ENCODE results near the gene TAAR2.
"Not testable (repeated sequence)": the region's sequence is repeated elsewhere in the genome, so short reads cannot be mapped to it uniquely, and the experiment has no call there.

TAAR2 gene

GRCh38 chr6:132633362-132633761, 9.3 kb upstream of the TAAR2 start:
- no peak overlapping the region for H3K27ac ChIP-seq
- DNase-seq (ENCODE audit: low read depth, low spot score), result no peak
- TF ChIP-seq EZH2 (IDR thresholded peaks at IDR 0.05), result no peak
- TF ChIP-seq FOXP2 (optimal IDR thresholded peaks at IDR 0.05; ENCODE audit: control extremely low read depth, extremely low read length, insufficient read depth), result no peak
- no peak for TF ChIP-seq POLR2AphosphoS5 (IDR thresholded peaks at IDR 0.05; ENCODE audit: borderline replicate concordance, low read depth, low read length)
- H3K36me3 ChIP-seq (ENCODE audit: insufficient read depth, low read length), result no peaks in the 10 kb centered on the region
- no peak overlapping the region for H3K4me3 ChIP-seq
- no peaks in the 10 kb centered on the region for H3K9me3 ChIP-seq (ENCODE audit: low read depth, low read length)
- no peak overlapping the region for H3K9ac ChIP-seq (ENCODE audit: insufficient read length)

- H3K9me3 ChIP-seq (ENCODE audit: low read depth, low read length), result no peaks in the 10 kb centered on the region
- no peak overlapping the region for H3K4me3 ChIP-seq
- DNase-seq (ENCODE audit: low read depth, low spot score), result no peak
- H3K27ac ChIP-seq, result no peak overlapping the region
- TF ChIP-seq FOXP2 (optimal IDR thresholded peaks at IDR 0.05; ENCODE audit: control extremely low read depth, extremely low read length, insufficient read depth) (no peak), EZH2 (IDR thresholded peaks at IDR 0.05) (no peak), POLR2AphosphoS5 (IDR thresholded peaks at IDR 0.05; ENCODE audit: borderline replicate concordance, low read depth, low read length) (no peak)
- H3K9ac ChIP-seq (ENCODE audit: insufficient read length), result no peak overlapping the region
- H3K36me3 ChIP-seq (ENCODE audit: insufficient read depth, low read length), result no peaks in the 10 kb centered on the region
Observed at GRCh38 chr6:132623106-132623845, 799 bp downstream of the TAAR2 start.

- H3K9ac ChIP-seq (ENCODE audit: insufficient read length), result no peak overlapping the region
- H3K4me3 ChIP-seq, result no peak overlapping the region
- H3K36me3 ChIP-seq (ENCODE audit: insufficient read depth, low read length), result no peaks in the 10 kb centered on the region
- no peak for DNase-seq (ENCODE audit: low read depth, low spot score)
- H3K9me3 ChIP-seq (ENCODE audit: low read depth, low read length), result no peaks in the 10 kb centered on the region
- TF ChIP-seq FOXP2 (optimal IDR thresholded peaks at IDR 0.05; ENCODE audit: control extremely low read depth, extremely low read length, insufficient read depth) (no peak), POLR2AphosphoS5 (IDR thresholded peaks at IDR 0.05; ENCODE audit: borderline replicate concordance, low read depth, low read length) (no peak), EZH2 (IDR thresholded peaks at IDR 0.05) (no peak)
- H3K27ac ChIP-seq, result no peak overlapping the region
Observed at GRCh38 chr6:132616677-132617076, 7.4 kb downstream of the TAAR2 start.

GRCh38 chr6:132614554-132614953, 9.5 kb downstream of the TAAR2 start:
- Histone ChIP-seq H3K27ac (no peak overlapping the region), H3K9me3 (ENCODE audit: low read depth, low read length) (no peaks in the 10 kb centered on the region), H3K36me3 (ENCODE audit: insufficient read depth, low read length) (no peaks in the 10 kb centered on the region), H3K4me3 (no peak overlapping the region), H3K9ac (ENCODE audit: insufficient read length) (no peak overlapping the region)
- TF ChIP-seq POLR2AphosphoS5 (IDR thresholded peaks at IDR 0.05; ENCODE audit: borderline replicate concordance, low read depth, low read length) (no peak), EZH2 (IDR thresholded peaks at IDR 0.05) (no peak), FOXP2 (optimal IDR thresholded peaks at IDR 0.05; ENCODE audit: control extremely low read depth, extremely low read length, insufficient read depth) (no peak)
- no peak for DNase-seq (ENCODE audit: low read depth, low spot score)

- DNase-seq (ENCODE audit: low read depth, low spot score), result no peak
Observed at GRCh38 chr6:132612449-132613108, 11.5 kb downstream of the TAAR2 start.

GRCh38 chr6:132611616-132612015, 12.5 kb downstream of the TAAR2 start:
- TF ChIP-seq FOXP2 (optimal IDR thresholded peaks at IDR 0.05; ENCODE audit: control extremely low read depth, extremely low read length, insufficient read depth) (no peak), EZH2 (IDR thresholded peaks at IDR 0.05) (no peak), POLR2AphosphoS5 (IDR thresholded peaks at IDR 0.05; ENCODE audit: borderline replicate concordance, low read depth, low read length) (no peak)
- Histone ChIP-seq H3K4me3 (no peak overlapping the region), H3K27ac (no peak overlapping the region), H3K9me3 (ENCODE audit: low read depth, low read length) (no peaks in the 10 kb centered on the region), H3K9ac (ENCODE audit: insufficient read length) (no peak overlapping the region), H3K36me3 (ENCODE audit: insufficient read depth, low read length) (no peaks in the 10 kb centered on the region)
- no peak for DNase-seq (ENCODE audit: low read depth, low spot score)

More at GRCh38 chr6:132612449-132613108, 11.5 kb downstream of the TAAR2 start:
- TF ChIP-seq EZH2 (IDR thresholded peaks at IDR 0.05), result no peak
- no peak for TF ChIP-seq FOXP2 (optimal IDR thresholded peaks at IDR 0.05; ENCODE audit: control extremely low read depth, extremely low read length, insufficient read depth)
- TF ChIP-seq POLR2AphosphoS5 (IDR thresholded peaks at IDR 0.05; ENCODE audit: borderline replicate concordance, low read depth, low read length), result no peak
- no peak overlapping the region for H3K4me3 ChIP-seq
- no peak overlapping the region for H3K27ac ChIP-seq
- H3K36me3 ChIP-seq (ENCODE audit: insufficient read depth, low read length), result no peaks in the 10 kb centered on the region
- no peak overlapping the region for H3K9ac ChIP-seq (ENCODE audit: insufficient read length)
- H3K9me3 ChIP-seq (ENCODE audit: low read depth, low read length), result no peaks in the 10 kb centered on the region

GRCh38 chr6:132607544-132608233, 16.4 kb downstream of the TAAR2 start:
- Histone ChIP-seq H3K9ac (ENCODE audit: insufficient read length) (no peak overlapping the region), H3K27ac (no peak overlapping the region), H3K4me3 (no peak overlapping the region), H3K9me3 (ENCODE audit: low read depth, low read length) (no peaks in the 10 kb centered on the region), H3K36me3 (ENCODE audit: insufficient read depth, low read length) (no peaks in the 10 kb centered on the region)
- no peak for TF ChIP-seq FOXP2 (optimal IDR thresholded peaks at IDR 0.05; ENCODE audit: control extremely low read depth, extremely low read length, insufficient read depth)
- no peak for TF ChIP-seq EZH2 (IDR thresholded peaks at IDR 0.05)
- TF ChIP-seq POLR2AphosphoS5 (IDR thresholded peaks at IDR 0.05; ENCODE audit: borderline replicate concordance, low read depth, low read length), result no peak
- no peak for DNase-seq (ENCODE audit: low read depth, low spot score)

- H3K9ac ChIP-seq (ENCODE audit: insufficient read length), result no peak overlapping the region
- no peak for DNase-seq (ENCODE audit: low read depth, low spot score)
- TF ChIP-seq EZH2 (IDR thresholded peaks at IDR 0.05), result no peak
- TF ChIP-seq FOXP2 (optimal IDR thresholded peaks at IDR 0.05; ENCODE audit: control extremely low read depth, extremely low read length, insufficient read depth), result no peak
- no peak for TF ChIP-seq POLR2AphosphoS5 (IDR thresholded peaks at IDR 0.05; ENCODE audit: borderline replicate concordance, low read depth, low read length)
- H3K27ac ChIP-seq, result no peak overlapping the region
- H3K4me3 ChIP-seq, result no peak overlapping the region
- H3K36me3 ChIP-seq (ENCODE audit: insufficient read depth, low read length), result no peaks in the 10 kb centered on the region
- H3K9me3 ChIP-seq (ENCODE audit: low read depth, low read length), result no peaks in the 10 kb centered on the region
Observed at GRCh38 chr6:132604635-132605152, 19.4 kb downstream of the TAAR2 start.

GRCh38 chr6:132600900-132601299, 23.2 kb downstream of the TAAR2 start:
- not testable (repeated sequence) for H3K4me3 ChIP-seq; H3K36me3 ChIP-seq (ENCODE audit: insufficient read depth, low read length); H3K9ac ChIP-seq (ENCODE audit: insufficient read length); H3K9me3 ChIP-seq (ENCODE audit: low read depth, low read length); DNase-seq (ENCODE audit: low read depth, low spot score); H3K27ac ChIP-seq

Measured in SK-N-MC (cell line).